WTC11 (cell line): ENCODE results near the gene MARCO. TPM values are rescaled to one million over a fixed set of nuclear protein-coding genes. Genes with fewer than 3 reads are reported as not detected.
A peak's percentile ranks its signal among the peaks of the same experiment; 100 is the strongest.

Source experiments
- ATAC-seq: fragments of 200-7000 bp; cut with Tn5 transposase; 2 replicates; pipeline ENCODE4 v1.10.0; 2021; ENCODE audit warnings: mild to moderate bottlenecking, moderate library complexity
- CTCF ChIA-PET: fragments of 300-600 bp; sonication (Branson Sonifier 250); formaldehyde crosslinking; loops from one replicate; lab custom pipeline; 2021; ENCODE audit warnings: antibody characterized with exemption; lab: Charles Lee
- POLR2A ChIA-PET: fragments of 350-600 bp; sonication (Branson Sonifier 250); formaldehyde crosslinking; loops from one replicate; lab custom pipeline; 2021; ENCODE audit warnings: antibody characterized with exemption; lab: Charles Lee
- DNase-seq: peaks from one replicate; pipeline ENCODE4 v3.0.0; 2021; ENCODE audit warnings: low spot score
- H3K27ac Mint-ChIP-seq: 2 replicates; pipeline ENCODE4 v1.8.0; 2021; ENCODE audit warnings: mixed read lengths
- H3K27me3 Mint-ChIP-seq: 2 replicates; pipeline ENCODE4 v1.8.0; 2021; ENCODE audit warnings: low read depth, mild to moderate bottlenecking, moderate library complexity, mixed read lengths
- H3K36me3 Mint-ChIP-seq: 2 replicates; pipeline ENCODE4 v1.8.0; 2021; ENCODE audit warnings: mixed read lengths
- H3K4me1 Mint-ChIP-seq: 2 replicates; pipeline ENCODE4 v1.8.0; 2022; ENCODE audit warnings: mixed read lengths
- H3K4me3 Mint-ChIP-seq: 2 replicates; pipeline ENCODE4 v1.8.0; 2021; ENCODE audit warnings: mild to moderate bottlenecking, moderate library complexity, mixed read lengths
- H3K9me3 Mint-ChIP-seq: 2 replicates; pipeline ENCODE4 v1.8.0; 2021; ENCODE audit warnings: mixed read lengths
- ESRRA ChIP-seq: sonication (generic); formaldehyde crosslinking; IDR thresholded peaks from 2 replicates; pipeline ENCODE4 v1.8.1; 2022; ENCODE audit warnings: mild to moderate bottlenecking, missing genetic modification reagents, borderline replicate concordance
- ETV6 ChIP-seq: sonication (generic); formaldehyde crosslinking; IDR thresholded peaks from 2 replicates; pipeline ENCODE4 v1.8.1; 2022; ENCODE audit warnings: mild to moderate bottlenecking, missing genetic modification reagents
- FOXK1 ChIP-seq: sonication (generic); formaldehyde crosslinking; IDR thresholded peaks from 2 replicates; pipeline ENCODE4 v1.8.0; 2022; ENCODE audit warnings: mild to moderate bottlenecking, moderate library complexity, missing genetic modification reagents
- NR1H2 ChIP-seq: sonication (generic); formaldehyde crosslinking; IDR thresholded peaks from 2 replicates; pipeline ENCODE4 v1.9.0; 2021; ENCODE audit warnings: mild to moderate bottlenecking, moderate library complexity, missing genetic modification reagents
- PRRX2 ChIP-seq: fragments of 250-450 bp; sonication (Bioruptor Pico); IDR thresholded peaks from 2 replicates; pipeline ENCODE4 v1.8.0; 2021; ENCODE audit warnings: mild to moderate bottlenecking
- RELA ChIP-seq: sonication (generic); formaldehyde crosslinking; IDR thresholded peaks from 2 replicates; pipeline ENCODE4 v1.8.1; 2022; ENCODE audit warnings: missing genetic modification reagents, mild to moderate bottlenecking, borderline replicate concordance
- SMAD4 ChIP-seq: sonication (generic); formaldehyde crosslinking; IDR thresholded peaks from 2 replicates; pipeline ENCODE4 v1.8.0; 2022; ENCODE audit warnings: mild to moderate bottlenecking, missing genetic modification reagents
- SOX15 ChIP-seq: fragments of 250-450 bp; sonication (Bioruptor Pico); IDR thresholded peaks from 2 replicates; pipeline ENCODE4 v1.9.0; 2021; ENCODE audit warnings: mild to moderate bottlenecking
- SP1 ChIP-seq: sonication (generic); formaldehyde crosslinking; conservative IDR thresholded peaks from 2 replicates; pipeline ENCODE4 v1.8.1; 2022; ENCODE audit warnings: missing genetic modification reagents
- TCF7 ChIP-seq: sonication (generic); formaldehyde crosslinking; IDR thresholded peaks from 2 replicates; pipeline ENCODE4 v1.8.0; 2022; ENCODE audit warnings: mild to moderate bottlenecking, low read depth, missing genetic modification reagents, moderate library complexity
- ZNF138 ChIP-seq: sonication (generic); formaldehyde crosslinking; conservative IDR thresholded peaks from 2 replicates; pipeline ENCODE4 v1.8.1; 2022; ENCODE audit warnings: mild to moderate bottlenecking, moderate library complexity, missing genetic modification reagents
- ZNF671 ChIP-seq: fragments of 250-450 bp; sonication (Bioruptor Pico); IDR thresholded peaks from 2 replicates; pipeline ENCODE4 v1.8.0; 2021; ENCODE audit warnings: mild to moderate bottlenecking
- total RNA-seq: library from RNA; stranded (reverse); gene quantifications from 3 replicates; pipeline ENCODE4 v1.2.3, GENCODE V29; 2021
- TF ChIP-seq, protein P1 (sequence below): sonication (generic); formaldehyde crosslinking; IDR thresholded peaks from 2 replicates; pipeline ENCODE4 v1.8.1; 2022; ENCODE audit warnings: low read depth, missing genetic modification reagents, borderline replicate concordance
- TF ChIP-seq, protein P2 (sequence below): sonication (generic); formaldehyde crosslinking; IDR thresholded peaks from 2 replicates; pipeline ENCODE4 v1.8.1; 2022; ENCODE audit warnings: low read depth, mild to moderate bottlenecking, moderate library complexity, missing genetic modification reagents, borderline replicate concordance
- TF ChIP-seq, protein P3 (sequence below): sonication (generic); formaldehyde crosslinking; IDR thresholded peaks from 2 replicates; pipeline ENCODE4 v1.8.0; 2022; ENCODE audit warnings: mild to moderate bottlenecking, missing genetic modification reagents
- TF ChIP-seq, protein P4 (sequence below): fragments of 250-450 bp; sonication (Bioruptor Pico); IDR thresholded peaks from 2 replicates; pipeline ENCODE4 v1.8.0; 2021; ENCODE audit warnings: mild to moderate bottlenecking
- TF ChIP-seq, protein P5 (sequence below): sonication (generic); formaldehyde crosslinking; conservative IDR thresholded peaks from 2 replicates; pipeline ENCODE4 v1.8.1; 2022; ENCODE audit warnings: mild to moderate bottlenecking, missing genetic modification reagents
- TF ChIP-seq, protein P6 (sequence below): sonication (generic); formaldehyde crosslinking; IDR thresholded peaks from 2 replicates; pipeline ENCODE4 v1.8.1; 2022; ENCODE audit warnings: mild to moderate bottlenecking, moderate library complexity, missing genetic modification reagents
- TF ChIP-seq, protein P7 (sequence below): fragments of 200-600 bp; IDR thresholded peaks from 2 replicates; pipeline ENCODE4 v1.8.0; 2022; ENCODE audit warnings: antibody characterized with exemption
- TF ChIP-seq, protein P8 (sequence below): sonication (generic); formaldehyde crosslinking; IDR thresholded peaks from 2 replicates; pipeline ENCODE4 v1.8.1; 2023; ENCODE audit warnings: mild to moderate bottlenecking, missing genetic modification reagents, borderline replicate concordance

Gene MARCO
- total RNA-seq, 1 experiment from 2014 or later, result 0.11 TPM

DNA sequence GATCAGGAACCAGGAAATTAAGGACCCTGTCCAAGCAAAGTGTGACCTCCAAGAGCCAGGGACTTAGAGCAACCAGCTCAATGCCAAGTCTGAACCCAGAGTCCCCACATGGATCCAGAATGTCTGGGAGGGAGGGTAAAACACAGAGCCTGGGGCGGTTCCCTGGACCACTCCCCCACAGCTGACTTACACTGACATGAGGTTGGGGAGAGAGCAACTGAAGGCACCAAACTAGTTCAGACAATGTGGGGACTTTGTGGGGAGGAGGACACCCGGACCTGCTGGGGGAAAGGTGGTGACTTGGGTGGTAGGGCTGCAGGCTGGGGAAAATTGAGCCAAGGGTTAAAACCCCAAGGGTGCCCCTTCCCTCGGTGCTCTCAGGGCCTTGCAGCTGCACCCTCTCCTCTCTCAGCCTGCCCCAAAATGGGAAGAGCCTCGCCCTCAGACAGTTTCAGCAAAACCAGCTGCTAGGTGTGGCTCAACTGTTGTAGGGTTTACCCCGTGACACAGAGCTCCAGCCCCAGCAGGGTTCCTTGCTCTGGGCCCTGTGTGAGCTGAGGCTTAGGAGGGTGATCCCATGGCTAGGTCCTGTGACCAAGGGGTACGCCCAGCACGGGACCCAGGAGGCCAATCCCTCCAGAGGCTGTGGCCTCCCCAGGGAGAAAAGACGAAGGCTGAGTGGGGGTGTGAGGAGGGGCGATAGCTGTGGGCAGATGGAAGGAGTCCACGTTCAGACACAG is 28.6 kb downstream of the MARCO start:
- peaks cover 29% of the 10 kb centered on the region for H3K27me3 Mint-ChIP-seq
- no peak overlapping the region for H3K27ac Mint-ChIP-seq
- ChIA-PET POLR2A (no interaction called here), CTCF (interaction anchor here (1.4 kb wide), 1 partner anchor 90 kb away, joined by 4 read pairs; no protein-coding TSS in a partner anchor)
- H3K4me3 Mint-ChIP-seq, result no peak overlapping the region
- no peaks in the 10 kb centered on the region for H3K9me3 Mint-ChIP-seq
- TF ChIP-seq ESRRA, result no peak
- no peak for TF ChIP-seq NR1H2 (CRISPR knock-in tag)
- no peak for TF ChIP-seq ZNF138 (CRISPR knock-in tag)
- TF ChIP-seq TCF7 (CRISPR knock-in tag), result no peak
- TF ChIP-seq, protein P1, sequence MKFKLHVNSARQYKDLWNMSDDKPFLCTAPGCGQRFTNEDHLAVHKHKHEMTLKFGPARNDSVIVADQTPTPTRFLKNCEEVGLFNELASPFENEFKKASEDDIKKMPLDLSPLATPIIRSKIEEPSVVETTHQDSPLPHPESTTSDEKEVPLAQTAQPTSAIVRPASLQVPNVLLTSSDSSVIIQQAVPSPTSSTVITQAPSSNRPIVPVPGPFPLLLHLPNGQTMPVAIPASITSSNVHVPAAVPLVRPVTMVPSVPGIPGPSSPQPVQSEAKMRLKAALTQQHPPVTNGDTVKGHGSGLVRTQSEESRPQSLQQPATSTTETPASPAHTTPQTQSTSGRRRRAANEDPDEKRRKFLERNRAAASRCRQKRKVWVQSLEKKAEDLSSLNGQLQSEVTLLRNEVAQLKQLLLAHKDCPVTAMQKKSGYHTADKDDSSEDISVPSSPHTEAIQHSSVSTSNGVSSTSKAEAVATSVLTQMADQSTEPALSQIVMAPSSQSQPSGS (CRISPR knock-in tag), result no peak
- TF ChIP-seq, protein P2, sequence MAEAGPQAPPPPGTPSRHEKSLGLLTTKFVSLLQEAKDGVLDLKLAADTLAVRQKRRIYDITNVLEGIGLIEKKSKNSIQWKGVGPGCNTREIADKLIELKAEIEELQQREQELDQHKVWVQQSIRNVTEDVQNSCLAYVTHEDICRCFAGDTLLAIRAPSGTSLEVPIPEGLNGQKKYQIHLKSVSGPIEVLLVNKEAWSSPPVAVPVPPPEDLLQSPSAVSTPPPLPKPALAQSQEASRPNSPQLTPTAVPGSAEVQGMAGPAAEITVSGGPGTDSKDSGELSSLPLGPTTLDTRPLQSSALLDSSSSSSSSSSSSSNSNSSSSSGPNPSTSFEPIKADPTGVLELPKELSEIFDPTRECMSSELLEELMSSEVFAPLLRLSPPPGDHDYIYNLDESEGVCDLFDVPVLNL (CRISPR knock-in tag), result no peak
- TF ChIP-seq, protein P3, sequence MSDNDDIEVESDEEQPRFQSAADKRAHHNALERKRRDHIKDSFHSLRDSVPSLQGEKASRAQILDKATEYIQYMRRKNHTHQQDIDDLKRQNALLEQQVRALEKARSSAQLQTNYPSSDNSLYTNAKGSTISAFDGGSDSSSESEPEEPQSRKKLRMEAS, result no peak
- TF ChIP-seq SP1, result no peak
- no peak for TF ChIP-seq SOX15 (CRISPR knock-in tag)
- no peak for TF ChIP-seq PRRX2 (CRISPR knock-in tag)
- TF ChIP-seq SMAD4 (CRISPR knock-in tag), result no peak
- TF ChIP-seq, protein P4, sequence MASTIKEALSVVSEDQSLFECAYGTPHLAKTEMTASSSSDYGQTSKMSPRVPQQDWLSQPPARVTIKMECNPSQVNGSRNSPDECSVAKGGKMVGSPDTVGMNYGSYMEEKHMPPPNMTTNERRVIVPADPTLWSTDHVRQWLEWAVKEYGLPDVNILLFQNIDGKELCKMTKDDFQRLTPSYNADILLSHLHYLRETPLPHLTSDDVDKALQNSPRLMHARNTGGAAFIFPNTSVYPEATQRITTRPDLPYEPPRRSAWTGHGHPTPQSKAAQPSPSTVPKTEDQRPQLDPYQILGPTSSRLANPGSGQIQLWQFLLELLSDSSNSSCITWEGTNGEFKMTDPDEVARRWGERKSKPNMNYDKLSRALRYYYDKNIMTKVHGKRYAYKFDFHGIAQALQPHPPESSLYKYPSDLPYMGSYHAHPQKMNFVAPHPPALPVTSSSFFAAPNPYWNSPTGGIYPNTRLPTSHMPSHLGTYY (CRISPR knock-in tag), result no peak
- TF ChIP-seq ZNF671 (CRISPR knock-in tag), result no peak
- TF ChIP-seq, protein P5, sequence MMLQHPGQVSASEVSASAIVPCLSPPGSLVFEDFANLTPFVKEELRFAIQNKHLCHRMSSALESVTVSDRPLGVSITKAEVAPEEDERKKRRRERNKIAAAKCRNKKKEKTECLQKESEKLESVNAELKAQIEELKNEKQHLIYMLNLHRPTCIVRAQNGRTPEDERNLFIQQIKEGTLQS, result no peak
- TF ChIP-seq, all 79 proteins: peak for 0
- DNase-seq (no peak), ATAC-seq (no peak)
- H3K36me3 Mint-ChIP-seq, result no peaks in the 10 kb centered on the region
- H3K4me1 Mint-ChIP-seq, result peaks cover 7% of the 10 kb centered on the region

DNA sequence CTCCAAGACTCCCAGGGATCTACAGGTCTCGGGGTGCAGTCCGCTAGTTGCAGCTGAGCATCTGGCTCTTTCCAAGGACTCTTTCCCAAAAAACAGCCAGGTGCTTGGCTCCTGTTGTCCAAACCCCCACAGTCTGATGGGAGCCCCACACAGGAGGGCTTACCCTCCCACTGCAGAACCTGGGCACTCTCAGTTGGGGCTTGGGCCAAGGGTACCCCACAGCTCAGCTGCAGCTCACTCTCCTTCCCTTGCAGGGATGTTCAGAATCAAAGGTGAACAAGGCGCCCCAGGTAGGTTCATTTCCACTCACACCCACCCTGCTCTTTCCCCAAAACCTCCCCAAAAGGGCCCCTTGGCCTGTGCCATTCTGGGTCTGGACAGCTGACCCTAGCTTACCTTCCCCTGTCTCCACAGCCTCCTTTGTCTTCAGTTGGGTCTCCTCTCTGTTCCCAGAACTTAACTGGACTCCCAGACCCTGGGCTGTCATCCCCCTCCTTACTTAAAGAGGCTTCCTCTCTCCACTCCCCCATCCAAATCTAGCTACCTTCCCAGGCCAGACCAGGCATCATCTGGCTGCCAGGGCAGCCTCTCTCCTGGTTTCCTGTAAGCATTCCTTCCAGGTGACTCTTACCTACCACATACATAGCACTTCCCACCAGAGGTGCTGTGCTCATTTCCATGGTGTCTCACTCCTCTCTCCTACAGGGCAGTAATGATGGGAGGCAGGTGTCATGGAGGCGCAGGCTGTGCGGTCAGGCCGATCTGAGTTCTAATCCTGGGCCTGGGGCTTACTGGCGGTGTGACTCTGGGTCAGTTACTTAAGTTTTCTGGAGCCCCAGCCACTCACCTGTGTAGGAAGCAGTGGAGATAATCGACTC is 29.5 kb downstream of the MARCO start:
- Mint-ChIP-seq H3K9me3 (peaks cover 2% of the 10 kb centered on the region; the same call in 1 of the 2 replicates), H3K27me3 (peaks cover 37% of the 10 kb centered on the region), H3K27ac (no peak overlapping the region), H3K4me3 (no peak overlapping the region), H3K4me1 (peaks cover 7% of the 10 kb centered on the region), H3K36me3 (no peaks in the 10 kb centered on the region)
- ATAC-seq (peak; percentile 60), DNase-seq (no peak)
- ChIA-PET CTCF (interaction anchor here (1.4 kb wide), 1 partner anchor 90 kb away, joined by 4 read pairs; no protein-coding TSS in a partner anchor), POLR2A (no interaction called here)
- TF ChIP-seq ETV6 (CRISPR knock-in tag), result no peak
- no peak for TF ChIP-seq RELA (CRISPR knock-in tag)
- TF ChIP-seq, protein P6, sequence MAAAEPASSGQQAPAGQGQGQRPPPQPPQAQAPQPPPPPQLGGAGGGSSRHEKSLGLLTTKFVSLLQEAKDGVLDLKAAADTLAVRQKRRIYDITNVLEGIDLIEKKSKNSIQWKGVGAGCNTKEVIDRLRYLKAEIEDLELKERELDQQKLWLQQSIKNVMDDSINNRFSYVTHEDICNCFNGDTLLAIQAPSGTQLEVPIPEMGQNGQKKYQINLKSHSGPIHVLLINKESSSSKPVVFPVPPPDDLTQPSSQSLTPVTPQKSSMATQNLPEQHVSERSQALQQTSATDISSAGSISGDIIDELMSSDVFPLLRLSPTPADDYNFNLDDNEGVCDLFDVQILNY (CRISPR knock-in tag), result no peak
- TF ChIP-seq, protein P7, sequence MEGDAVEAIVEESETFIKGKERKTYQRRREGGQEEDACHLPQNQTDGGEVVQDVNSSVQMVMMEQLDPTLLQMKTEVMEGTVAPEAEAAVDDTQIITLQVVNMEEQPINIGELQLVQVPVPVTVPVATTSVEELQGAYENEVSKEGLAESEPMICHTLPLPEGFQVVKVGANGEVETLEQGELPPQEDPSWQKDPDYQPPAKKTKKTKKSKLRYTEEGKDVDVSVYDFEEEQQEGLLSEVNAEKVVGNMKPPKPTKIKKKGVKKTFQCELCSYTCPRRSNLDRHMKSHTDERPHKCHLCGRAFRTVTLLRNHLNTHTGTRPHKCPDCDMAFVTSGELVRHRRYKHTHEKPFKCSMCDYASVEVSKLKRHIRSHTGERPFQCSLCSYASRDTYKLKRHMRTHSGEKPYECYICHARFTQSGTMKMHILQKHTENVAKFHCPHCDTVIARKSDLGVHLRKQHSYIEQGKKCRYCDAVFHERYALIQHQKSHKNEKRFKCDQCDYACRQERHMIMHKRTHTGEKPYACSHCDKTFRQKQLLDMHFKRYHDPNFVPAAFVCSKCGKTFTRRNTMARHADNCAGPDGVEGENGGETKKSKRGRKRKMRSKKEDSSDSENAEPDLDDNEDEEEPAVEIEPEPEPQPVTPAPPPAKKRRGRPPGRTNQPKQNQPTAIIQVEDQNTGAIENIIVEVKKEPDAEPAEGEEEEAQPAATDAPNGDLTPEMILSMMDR, result no peak
- TF ChIP-seq, protein P2 (CRISPR knock-in tag), result no peak
- TF ChIP-seq, protein P8, sequence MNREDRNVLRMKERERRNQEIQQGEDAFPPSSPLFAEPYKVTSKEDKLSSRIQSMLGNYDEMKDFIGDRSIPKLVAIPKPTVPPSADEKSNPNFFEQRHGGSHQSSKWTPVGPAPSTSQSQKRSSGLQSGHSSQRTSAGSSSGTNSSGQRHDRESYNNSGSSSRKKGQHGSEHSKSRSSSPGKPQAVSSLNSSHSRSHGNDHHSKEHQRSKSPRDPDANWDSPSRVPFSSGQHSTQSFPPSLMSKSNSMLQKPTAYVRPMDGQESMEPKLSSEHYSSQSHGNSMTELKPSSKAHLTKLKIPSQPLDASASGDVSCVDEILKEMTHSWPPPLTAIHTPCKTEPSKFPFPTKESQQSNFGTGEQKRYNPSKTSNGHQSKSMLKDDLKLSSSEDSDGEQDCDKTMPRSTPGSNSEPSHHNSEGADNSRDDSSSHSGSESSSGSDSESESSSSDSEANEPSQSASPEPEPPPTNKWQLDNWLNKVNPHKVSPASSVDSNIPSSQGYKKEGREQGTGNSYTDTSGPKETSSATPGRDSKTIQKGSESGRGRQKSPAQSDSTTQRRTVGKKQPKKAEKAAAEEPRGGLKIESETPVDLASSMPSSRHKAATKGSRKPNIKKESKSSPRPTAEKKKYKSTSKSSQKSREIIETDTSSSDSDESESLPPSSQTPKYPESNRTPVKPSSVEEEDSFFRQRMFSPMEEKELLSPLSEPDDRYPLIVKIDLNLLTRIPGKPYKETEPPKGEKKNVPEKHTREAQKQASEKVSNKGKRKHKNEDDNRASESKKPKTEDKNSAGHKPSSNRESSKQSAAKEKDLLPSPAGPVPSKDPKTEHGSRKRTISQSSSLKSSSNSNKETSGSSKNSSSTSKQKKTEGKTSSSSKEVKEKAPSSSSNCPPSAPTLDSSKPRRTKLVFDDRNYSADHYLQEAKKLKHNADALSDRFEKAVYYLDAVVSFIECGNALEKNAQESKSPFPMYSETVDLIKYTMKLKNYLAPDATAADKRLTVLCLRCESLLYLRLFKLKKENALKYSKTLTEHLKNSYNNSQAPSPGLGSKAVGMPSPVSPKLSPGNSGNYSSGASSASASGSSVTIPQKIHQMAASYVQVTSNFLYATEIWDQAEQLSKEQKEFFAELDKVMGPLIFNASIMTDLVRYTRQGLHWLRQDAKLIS (CRISPR knock-in tag), result no peak
- no peak for TF ChIP-seq FOXK1
